OCI-LY7 (cell line): Measurements from ENCODE around the gene STK26. TPM values are rescaled to one million over a fixed set of nuclear protein-coding genes. Genes with fewer than 3 reads are reported as not detected.

ENCODE experiments used
- BruUV-seq: library from RNA; stranded (reverse); fragments of 400-500 nt; replicated peaks from 2 replicates; lab custom pipeline; 2021; lab: Mats Ljungman, UMichigan
- CTCF ChIA-PET: fragments of 300-600 bp; sonication (Branson Sonifier 250); formaldehyde crosslinking; loops from one replicate; lab custom pipeline; 2022; ENCODE audit warnings: antibody characterized with exemption; ENCODE audit not compliant: unreplicated experiment; lab: Charles Lee
- POLR2A ChIA-PET: fragments of 300-600 bp; sonication (Branson Sonifier 250); formaldehyde crosslinking; loops from one replicate; lab custom pipeline; 2022; ENCODE audit warnings: antibody characterized with exemption; lab: Charles Lee
- DNase-seq: peaks from one replicate; pipeline ENCODE4 v3.0.0-alpha.2; 2015; ENCODE audit warnings: low spot score
- H2AFZ ChIP-seq: fragments of 200-600 bp; sonication (generic), shearing (Covaris generic); 2 replicates; pipeline ENCODE4 v1.6.1; 2014; ENCODE audit warnings: mild to moderate bottlenecking, antibody characterized with exemption, low read length, moderate library complexity
- H3K27ac ChIP-seq: fragments of 200-600 bp; sonication (generic); 2 replicates; pipeline ENCODE4 v1.5.1; 2014; ENCODE audit warnings: mixed run types, low read depth, mild to moderate bottlenecking, moderate library complexity, low read length, inconsistent platforms; ENCODE audit not compliant: poor library complexity, severe bottlenecking
- H3K36me3 ChIP-seq: fragments of 200-600 bp; sonication (generic); 2 replicates; pipeline ENCODE4 v1.6.1; 2014; ENCODE audit warnings: mild to moderate bottlenecking, antibody characterized with exemption, low read length, moderate library complexity, mixed read lengths; ENCODE audit not compliant: insufficient read depth
- H3K4me1 ChIP-seq: fragments of 200-600 bp; sonication (generic); 2 replicates; pipeline ENCODE4 v1.5.1; 2014; ENCODE audit warnings: mild to moderate bottlenecking, low read length; ENCODE audit not compliant: insufficient read depth, poor library complexity, severe bottlenecking
- H3K4me2 ChIP-seq: fragments of 200-600 bp; sonication (generic); 2 replicates; pipeline ENCODE4 v1.6.1; 2014; ENCODE audit warnings: mild to moderate bottlenecking, low read length
- H3K4me3 ChIP-seq: fragments of 200-600 bp; sonication (generic); 2 replicates; pipeline ENCODE4 v1.5.1; 2014; ENCODE audit warnings: mild to moderate bottlenecking, low read depth, low read length; ENCODE audit not compliant: poor library complexity, severe bottlenecking
- H3K79me2 ChIP-seq: fragments of 200-600 bp; sonication (generic); 2 replicates; pipeline ENCODE4 v1.6.1; 2016; ENCODE audit warnings: low read depth, mild to moderate bottlenecking, low read length, moderate library complexity, mixed read lengths; ENCODE audit not compliant: insufficient read depth
- H3K9me2 ChIP-seq: fragments of 200-600 bp; sonication (generic); 2 replicates; pipeline ENCODE4 v1.6.1; 2016; ENCODE audit warnings: mild to moderate bottlenecking, low read length, mixed read lengths; ENCODE audit not compliant: insufficient read depth
- H3K9me3 ChIP-seq: fragments of 200-600 bp; sonication (generic); 2 replicates; pipeline ENCODE4 v1.6.1; 2014; ENCODE audit warnings: mild to moderate bottlenecking, mixed run types, low read length, mixed read lengths
- H4K20me1 ChIP-seq: fragments of 200-600 bp; sonication (generic); 2 replicates; pipeline ENCODE4 v1.6.1; 2014; ENCODE audit warnings: mild to moderate bottlenecking, antibody characterized with exemption, low read length, moderate library complexity, mixed read lengths; ENCODE audit not compliant: insufficient read depth
- CTCF ChIP-seq: fragments of 200-600 bp; sonication (generic); conservative IDR thresholded peaks from 2 replicates; pipeline ENCODE4 v1.5.1; 2014; ENCODE audit warnings: mild to moderate bottlenecking, antibody characterized with exemption, low read length, moderate library complexity, mixed read lengths
- EZH2phosphoT487 ChIP-seq: fragments of 200-600 bp; sonication (generic); IDR thresholded peaks from 2 replicates; pipeline ENCODE4 v1.6.1; 2018; ENCODE audit warnings: low read depth, borderline replicate concordance, mild to moderate bottlenecking, mixed run types, antibody characterized with exemption, low read length, moderate library complexity, mixed read lengths
- intact Hi-C: fragments of 100-400 bp; cut with micrococcal nuclease; formaldehyde crosslinking; loops from one replicate; pipeline ENCODE4 v1.10.0; 2022; ENCODE audit not compliant: unreplicated experiment
- total RNA-seq, 2 experiments: library from RNA; depleted of rRNA in 1 of 2; stranded (reverse); fragments of >200 nt in 1 of 2; shearing (Covaris generic) in 1 of 2; gene quantifications; 2 replicates each; pipeline ENCODE4 v1.2.3, GENCODE V29; 2014 to 2022

Gene STK26
- total RNA-seq, 2 experiments from 2014 or later = 28.6 to 28.8 TPM

GRCh38 chrX:132017431-132018185, 5.5 kb upstream of the STK26 start:
- H2AFZ ChIP-seq = peak overlapping the region; percentile 78; the same call in 1 of the 2 replicates
- POLR2A ChIA-PET = no interaction called here
- peak overlapping the region; percentile 18 for H3K4me3 ChIP-seq
- TF ChIP-seq EZH2phosphoT487 (no peak), CTCF (no peak)
- no peaks in the 10 kb centered on the region for H4K20me1 ChIP-seq
- H3K36me3 ChIP-seq = no peaks in the 10 kb centered on the region
- peak overlapping the region; percentile 57 for H3K4me2 ChIP-seq
- intact Hi-C loops = no loop called here
- no peaks in the 10 kb centered on the region for H3K9me3 ChIP-seq
- peaks cover 20% of the 10 kb centered on the region for H3K4me1 ChIP-seq
- BruUV-seq = no TSS peak
- CTCF ChIA-PET = no interaction called here
- no peaks in the 10 kb centered on the region for H3K9me2 ChIP-seq
- no peaks in the 10 kb centered on the region for H3K79me2 ChIP-seq
- DNase-seq = peak; percentile 40
- peak overlapping the region; percentile 47 for H3K27ac ChIP-seq

- Histone ChIP-seq H2AFZ (peak overlapping the region; percentile 83), H3K9me2 (no peaks in the 10 kb centered on the region), H3K27ac (peak overlapping the region; percentile 84), H3K4me1 (peaks cover 29% of the 10 kb centered on the region), H3K36me3 (peaks cover 3% of the 10 kb centered on the region; the same call in 1 of the 2 replicates), H4K20me1 (peaks cover 12% of the 10 kb centered on the region; the same call in 1 of the 2 replicates), H3K79me2 (peaks cover 38% of the 10 kb centered on the region), H3K4me2 (peak overlapping the region; percentile 93), H3K4me3 (peak overlapping the region; percentile 98), H3K9me3 (no peaks in the 10 kb centered on the region)
- intact Hi-C loops = loop anchor here (1.0 to 5.0 kb wide), 3 partner anchors 35 to 196 kb away; partner anchors contain the start of gene RAP2C
- ChIA-PET CTCF (no interaction called here), POLR2A (no interaction called here)
- TF ChIP-seq CTCF (peak; percentile 78), EZH2phosphoT487 (no peak)
- DNase-seq = peak; percentile 31
- BruUV-seq = TSS peak; percentile 58
Measured at GRCh38 chrX:132022198-132022966, 720 bp upstream of the STK26 start.
